HG03565 (cell line): ENCODE data around the gene CNTN5.

Experiments used
- ATAC-seq: cut with Tn5 transposase; IDR thresholded peaks from one replicate; pipeline ENCODE4 v1.9.1; 2021; ENCODE audit warnings: mild to moderate bottlenecking, moderate library complexity; ENCODE audit not compliant: unreplicated experiment

CNTN5 gene

DNA sequence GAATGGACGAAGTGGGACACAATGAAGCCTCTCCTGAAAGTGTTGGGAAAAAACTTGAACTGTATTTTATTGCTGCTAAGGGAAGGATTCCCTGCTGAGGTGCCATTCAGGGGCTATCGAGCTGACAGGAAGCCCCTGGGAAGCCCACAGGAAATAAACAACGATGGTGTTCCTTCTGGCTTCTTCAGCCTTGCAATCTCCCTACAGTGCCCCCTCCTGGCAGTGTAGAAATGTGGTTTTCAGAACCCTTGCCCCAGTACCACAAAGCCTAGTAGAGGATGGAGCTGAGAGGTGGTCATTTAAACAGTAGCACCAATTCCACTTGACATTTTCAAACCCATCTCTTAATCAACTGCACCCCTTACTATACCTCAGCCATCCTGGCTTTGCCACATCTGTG is 989.6 kb downstream of the CNTN5 start:
- ATAC-seq = no peak

DNA sequence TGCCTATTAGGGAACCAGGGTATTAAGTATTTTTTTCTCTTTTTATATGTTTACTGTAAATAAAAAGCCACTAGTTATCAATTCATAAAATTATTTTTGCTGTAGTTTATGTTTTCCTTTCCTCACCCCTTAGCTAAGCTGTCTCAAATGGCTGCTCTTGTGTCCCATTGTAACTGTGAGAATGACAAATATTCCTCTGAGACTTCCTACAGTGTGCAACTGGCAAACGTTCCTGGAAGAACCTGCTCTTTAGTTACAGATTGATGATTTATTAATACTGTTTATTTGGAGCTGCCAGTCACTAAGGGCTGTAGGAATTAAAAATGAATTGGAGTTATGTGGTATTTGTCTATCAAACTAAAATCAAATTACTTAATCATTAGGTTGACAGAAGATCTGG is 990.9 kb downstream of the CNTN5 start:
- ATAC-seq = no peak

DNA sequence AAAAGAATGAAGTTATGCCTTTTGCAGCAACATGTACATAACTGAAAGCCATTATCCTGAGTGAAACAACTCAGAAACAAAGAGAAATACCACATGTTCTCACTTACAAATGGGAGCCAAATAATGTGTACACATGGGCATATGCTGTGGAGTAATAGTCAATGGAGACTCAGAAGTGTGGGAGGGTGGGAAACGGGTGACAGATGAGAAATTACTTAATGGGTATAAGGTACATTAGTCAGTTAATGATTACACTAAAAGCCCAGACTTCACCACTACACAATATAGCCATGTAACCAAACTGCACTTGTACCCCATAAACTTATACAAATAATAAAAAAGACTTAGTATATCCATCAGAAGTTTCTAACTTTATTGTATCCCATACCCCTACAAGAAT is 992.3 kb downstream of the CNTN5 start:
- no peak for ATAC-seq

DNA sequence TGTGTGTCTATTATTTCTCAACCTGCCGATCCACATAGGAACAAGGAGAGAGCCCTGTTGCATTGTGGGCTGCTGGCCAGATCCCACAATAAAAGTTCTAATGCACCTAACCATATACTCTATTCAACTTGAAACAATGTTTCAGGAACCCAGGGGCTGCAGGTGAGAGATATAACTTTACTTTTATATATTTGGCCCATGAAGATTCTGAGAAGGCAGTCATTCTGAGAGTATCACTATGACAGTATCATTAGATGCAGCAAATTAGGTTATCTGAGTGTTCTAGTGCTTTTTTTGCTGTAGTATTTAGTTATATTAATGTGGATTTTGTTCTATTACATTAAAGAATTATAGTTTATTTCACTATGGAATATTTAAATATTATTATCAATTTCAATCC is 1011.2 kb downstream of the CNTN5 start:
- peak; percentile 69 for ATAC-seq

DNA sequence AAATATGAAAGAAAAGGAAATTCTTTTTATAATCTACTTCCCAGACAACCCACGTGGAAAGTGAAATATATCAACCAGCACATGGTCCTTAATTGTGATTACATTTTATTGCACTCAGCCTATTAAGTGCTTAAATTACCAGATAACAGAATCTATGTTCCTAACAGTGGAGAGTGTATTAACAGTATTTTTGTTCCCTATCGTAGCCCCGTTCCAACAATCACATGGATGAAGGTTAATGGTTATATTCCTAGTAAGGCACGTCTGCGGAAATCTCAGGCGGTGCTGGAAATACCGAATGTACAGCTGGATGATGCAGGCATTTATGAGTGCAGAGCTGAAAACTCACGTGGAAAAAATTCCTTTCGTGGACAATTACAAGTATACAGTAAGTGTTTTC is 1040.3 kb downstream of the CNTN5 start:
- no peak for ATAC-seq

DNA sequence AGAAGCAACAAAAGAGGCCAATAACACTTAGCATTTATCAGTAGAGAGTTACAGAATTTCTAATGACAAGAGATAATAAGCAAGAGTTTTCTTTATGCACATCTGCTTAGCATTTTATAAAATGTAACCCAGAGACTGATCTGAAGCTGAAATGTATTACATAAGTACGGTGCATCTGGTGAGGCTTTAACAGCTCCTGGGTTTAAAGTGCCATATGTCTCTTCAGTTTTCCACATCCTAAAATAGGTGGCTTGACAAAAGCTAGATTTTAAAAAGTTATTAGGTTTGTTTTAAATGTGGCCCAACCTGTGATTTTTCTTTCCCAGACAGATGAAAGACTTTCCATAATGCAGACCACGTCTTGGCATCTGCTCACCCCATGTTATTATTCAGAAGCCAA is 1045.7 kb downstream of the CNTN5 start:
- ATAC-seq = no peak

DNA sequence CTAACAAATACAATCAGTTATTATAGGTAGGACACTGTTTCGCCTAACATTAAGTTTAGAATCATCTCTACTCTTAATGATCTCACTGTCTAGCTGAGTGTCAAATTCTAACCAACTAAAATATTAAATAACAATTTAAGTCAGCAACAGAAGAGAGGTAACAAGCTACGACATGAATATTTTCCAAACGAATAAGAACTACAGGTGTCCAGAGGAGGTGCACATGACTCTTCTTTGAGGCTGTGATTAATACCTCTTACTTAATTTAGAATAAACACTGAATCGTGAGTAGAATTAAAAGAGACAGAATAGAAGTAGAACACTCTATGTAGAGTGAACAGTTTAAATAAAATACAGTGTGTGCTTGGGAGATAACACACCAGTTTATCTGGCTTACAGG is 1047.4 kb downstream of the CNTN5 start:
- ATAC-seq = no peak

DNA sequence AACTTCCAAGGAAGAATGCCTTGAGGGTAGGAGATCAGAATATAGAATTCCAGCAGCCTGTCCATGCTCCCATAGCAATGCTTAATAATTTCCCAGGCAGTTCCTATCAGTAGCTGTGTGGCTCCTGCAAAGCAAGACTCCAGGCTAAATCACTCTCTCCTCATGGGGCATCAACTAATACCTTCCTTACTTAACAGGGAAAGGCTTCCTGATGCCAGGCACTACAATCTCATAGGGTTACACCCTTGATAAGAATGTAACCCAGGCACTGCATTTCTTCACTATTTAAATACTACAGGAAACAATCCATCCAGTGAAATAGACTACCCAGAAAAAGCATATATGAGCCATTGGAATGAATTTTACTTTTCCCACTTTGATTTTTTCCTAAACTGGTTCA is 1051.4 kb downstream of the CNTN5 start:
- no peak for ATAC-seq

DNA sequence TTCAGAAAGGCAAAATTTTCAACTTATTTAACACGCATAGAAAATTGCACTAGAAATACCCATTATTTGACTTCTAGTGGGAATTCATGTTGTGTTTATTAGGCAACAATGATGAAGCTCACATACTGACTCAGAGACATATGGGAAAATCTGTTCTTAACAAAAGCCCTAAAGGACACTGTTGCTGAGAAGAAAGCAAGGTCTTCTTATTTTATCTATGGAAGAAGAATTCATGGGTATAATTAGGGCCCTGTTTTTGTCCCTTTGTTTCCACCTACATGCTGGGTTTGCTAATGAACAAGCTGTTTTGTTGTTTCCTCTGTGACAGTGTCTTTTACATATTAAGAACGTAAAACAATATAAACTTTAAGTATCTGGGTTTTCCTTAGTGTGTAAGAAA is 1059.6 kb downstream of the CNTN5 start:
- ATAC-seq = no peak

DNA sequence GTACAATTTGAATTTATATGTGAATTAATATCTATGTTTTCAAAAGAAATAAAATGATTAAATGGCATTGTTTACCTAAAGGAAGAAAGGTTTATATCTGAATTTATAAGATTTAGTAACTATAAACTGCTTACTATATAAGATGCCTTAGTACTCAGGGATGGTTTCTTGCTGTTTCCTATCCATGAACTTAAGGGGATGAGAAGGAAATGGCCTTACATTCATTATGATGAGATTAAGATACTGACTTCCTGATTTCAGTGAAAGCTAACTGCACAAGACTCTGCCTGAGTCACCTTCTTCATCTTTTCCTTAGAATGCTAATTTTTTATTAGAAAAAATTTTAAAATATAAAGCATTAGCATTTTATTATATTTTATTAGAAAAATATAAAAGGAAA is 1060.1 kb downstream of the CNTN5 start:
- no peak for ATAC-seq

DNA sequence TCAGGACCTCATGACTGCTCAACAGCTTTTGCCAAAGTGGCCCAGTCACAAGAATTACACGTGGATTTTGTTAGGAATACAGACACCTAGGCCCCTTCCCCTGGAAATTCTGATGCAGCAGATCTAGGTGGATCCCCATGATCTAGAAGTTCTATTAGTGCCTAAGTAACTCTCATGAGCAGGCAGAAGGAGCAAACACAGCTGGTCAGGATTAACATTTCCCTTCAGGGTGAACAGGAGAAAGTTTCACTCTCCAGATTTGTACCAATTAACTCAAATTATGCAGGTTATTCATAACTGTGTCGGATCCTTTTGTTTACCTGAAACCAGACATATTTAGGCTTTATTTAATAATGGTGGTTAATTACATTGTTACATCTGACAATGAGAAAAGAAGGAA is 1072.9 kb downstream of the CNTN5 start:
- no peak for ATAC-seq

DNA sequence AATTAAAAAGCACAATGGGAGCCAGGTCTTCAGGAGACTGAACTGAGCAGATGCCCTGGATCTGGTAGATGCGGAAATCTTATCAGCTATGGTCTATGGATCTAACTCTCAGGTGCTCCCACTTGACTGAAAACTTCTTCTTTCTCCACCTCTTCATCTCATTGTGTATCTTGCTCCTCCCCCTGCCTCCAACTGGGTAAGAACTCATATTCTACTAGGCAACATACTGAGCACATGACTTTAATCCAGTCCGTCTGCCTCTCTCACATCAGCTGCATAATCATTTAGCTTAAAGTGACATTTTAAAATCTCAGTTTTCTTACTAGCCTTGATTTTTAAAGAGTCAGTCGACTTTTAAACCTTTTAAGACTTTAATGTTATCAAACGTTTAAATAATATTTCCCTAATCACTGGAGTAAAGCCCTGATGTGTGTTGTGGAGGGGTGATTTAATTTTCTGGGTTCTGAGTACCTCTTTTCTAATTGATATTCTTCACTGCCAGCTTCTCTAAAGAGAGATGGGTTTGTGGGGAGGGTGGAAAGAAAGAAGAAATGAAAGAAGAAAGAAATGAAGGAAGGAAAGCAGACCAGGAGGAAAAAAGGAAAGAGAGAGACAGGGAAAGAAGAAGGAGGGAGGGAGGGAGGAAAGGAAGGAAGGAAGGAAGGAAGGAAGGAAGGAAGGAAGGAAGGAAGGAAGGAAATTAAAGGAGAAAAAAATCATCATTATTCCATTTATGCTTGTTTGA is 1073.5 kb downstream of the CNTN5 start:
- no peak for ATAC-seq

DNA sequence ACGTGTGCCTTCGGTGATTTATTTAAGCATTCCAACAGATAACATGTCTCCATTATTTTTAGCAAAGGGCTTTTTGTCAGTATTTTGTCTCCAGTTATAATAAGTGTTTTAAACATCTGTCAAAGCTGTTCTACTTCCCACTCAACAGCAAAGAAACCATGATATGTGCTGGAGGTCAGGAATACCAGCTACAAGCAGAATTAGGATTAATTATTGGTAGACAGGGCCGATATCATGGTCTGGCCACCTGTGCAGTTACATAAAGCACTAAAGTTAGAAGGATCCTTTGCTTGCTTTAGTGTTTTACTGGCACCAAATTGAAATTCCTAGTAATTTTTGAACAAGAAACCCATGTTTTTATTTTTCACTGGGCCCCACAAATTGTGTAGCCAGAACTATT is 1075.1 kb downstream of the CNTN5 start:
- no peak for ATAC-seq

DNA sequence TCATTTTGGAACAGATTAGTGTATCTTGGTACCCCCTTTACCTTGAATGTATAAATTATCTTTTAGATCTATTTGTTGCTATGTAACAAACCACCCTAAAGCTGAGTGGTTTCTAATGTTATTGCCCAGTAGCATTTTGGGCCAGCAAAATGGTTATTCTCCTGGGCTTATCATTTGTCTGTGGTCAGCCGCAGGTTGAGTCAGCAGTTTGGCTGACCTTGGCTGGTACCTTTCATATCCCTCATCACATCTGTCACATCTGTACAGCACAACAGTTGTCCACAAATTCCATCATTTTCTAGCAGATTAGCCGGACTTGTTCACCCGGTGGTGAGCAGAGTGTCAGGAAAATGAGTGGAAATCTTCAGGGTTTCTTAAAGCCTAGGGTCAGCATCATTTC is 1077.8 kb downstream of the CNTN5 start:
- no peak for ATAC-seq

DNA sequence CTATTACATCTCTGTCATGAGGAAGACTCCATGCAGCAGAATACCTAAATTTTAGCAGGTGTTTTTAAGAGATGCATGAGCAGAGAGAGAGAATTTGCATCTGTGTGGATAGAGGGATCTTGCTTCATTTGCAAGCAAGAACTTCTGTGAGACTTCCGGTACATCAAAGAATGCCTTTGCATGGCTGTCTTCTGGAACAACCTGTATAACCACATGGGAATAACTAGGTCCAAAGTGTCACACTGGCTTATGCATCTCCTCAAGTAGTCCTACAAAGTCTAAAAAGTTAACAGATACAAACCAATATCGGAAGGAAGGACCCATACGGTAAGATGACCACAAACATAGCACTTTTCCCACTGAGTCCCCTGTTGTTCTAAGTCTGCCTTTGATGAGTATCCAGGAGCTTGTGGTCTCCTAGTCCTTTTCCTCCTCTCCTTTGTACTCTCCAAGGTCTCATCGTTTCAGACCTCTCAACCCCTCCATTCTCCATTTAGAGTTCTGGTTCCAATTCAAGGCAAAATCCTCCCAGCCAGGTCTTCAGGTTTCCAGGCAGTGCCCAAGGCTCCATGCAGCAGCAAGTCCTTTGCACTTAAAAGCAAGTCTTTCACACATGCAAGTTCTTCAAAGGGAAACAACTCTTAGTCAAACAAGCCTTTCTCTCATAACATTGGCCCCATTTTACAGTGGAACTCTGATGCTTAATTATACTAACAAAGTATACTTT is 1084.7 kb downstream of the CNTN5 start:
- no peak for ATAC-seq

DNA sequence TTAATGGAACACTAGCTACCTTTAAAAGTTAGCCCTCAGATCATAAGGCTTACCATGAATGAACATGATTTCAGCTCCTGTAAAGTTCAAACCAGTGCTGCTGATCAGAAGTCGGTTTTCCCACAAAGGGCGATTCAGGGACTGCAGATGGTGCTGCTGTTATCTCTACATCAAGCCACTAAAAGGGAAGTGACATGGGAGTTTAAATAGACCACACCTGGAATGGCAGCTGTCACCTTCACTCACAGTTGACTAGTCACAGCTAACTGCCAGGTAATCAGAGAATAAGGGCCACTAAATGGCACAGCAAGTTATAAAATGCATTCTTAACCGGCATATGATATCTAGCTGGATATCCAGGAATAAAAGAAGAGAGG is 1085.2 kb downstream of the CNTN5 start:
- no peak for ATAC-seq

DNA sequence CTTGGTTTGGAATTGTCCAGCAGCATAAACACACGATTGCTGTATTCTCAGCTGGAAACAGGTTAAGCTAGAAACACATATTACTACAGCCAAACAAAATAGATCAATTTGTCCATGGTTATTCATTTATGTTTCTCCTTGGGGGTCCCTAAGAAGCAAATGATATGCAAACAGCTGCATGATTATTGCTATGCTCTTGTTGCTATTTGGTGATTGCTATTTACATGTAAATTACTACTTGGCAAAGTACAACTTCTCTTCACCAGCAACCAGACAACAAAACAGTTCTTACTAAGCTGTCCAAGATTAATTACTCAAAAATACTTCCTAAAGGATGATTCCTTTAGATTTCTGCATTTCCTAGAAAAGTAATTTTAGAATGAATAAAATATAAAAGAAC is 1098.4 kb downstream of the CNTN5 start:
- ATAC-seq = no peak

DNA sequence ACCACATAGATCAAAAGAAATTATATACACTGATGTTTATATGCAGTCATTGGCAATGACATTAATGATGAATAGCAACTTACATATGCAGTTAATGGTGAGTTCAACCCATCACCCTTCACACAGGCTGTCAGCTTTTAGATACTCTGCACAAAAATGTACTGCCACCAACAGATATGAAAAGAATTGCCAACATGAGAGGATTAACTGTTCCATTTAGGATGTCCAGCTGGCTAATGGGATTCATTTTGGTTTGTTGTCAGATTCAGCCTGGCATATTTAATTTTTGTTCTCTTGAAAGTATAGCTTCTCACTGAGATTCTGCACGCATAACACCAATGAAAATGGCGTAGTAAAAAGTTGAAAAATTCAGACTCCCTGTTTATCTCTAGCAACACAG is 1112.4 kb downstream of the CNTN5 start:
- ATAC-seq = no peak

DNA sequence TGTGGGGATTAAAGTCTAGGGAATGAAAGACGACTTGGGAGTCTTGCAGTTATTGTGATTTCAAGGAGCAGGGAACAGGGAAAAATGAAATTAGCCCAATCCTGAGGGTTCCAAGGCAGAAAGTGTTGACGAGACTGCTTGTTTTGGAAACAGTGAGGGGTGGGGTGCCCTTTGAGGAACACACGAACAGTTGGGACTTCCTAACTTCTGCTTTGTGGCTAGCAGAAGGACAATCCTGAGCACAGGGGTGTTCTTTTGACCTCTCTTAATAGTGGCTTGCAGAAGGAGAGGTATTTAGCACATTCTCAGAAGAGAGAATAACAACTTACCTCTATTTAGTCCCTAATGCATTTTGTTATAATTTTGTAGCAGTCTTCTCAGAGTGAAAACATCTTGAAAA is 1120.5 kb downstream of the CNTN5 start:
- ATAC-seq = no peak

DNA sequence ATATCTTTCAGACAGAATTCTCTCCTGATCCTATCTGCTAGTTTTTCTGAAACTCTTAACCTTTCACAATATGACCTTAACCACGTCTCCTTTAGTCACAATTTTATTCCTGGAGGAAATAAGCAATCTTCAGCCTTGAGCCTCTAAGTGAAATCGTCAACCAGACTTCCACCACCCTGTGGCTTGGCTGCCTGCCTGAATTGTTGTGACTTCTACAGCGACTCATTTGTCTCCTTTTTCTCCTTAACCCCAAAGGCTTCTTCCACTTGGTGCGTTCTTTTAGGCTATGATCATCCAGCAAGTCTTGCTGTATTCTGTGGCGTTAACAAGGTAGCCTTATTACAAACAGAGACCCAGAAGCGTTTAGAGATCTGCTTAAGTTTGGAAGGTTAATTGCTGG is 1131.2 kb downstream of the CNTN5 start:
- ATAC-seq = no peak

DNA sequence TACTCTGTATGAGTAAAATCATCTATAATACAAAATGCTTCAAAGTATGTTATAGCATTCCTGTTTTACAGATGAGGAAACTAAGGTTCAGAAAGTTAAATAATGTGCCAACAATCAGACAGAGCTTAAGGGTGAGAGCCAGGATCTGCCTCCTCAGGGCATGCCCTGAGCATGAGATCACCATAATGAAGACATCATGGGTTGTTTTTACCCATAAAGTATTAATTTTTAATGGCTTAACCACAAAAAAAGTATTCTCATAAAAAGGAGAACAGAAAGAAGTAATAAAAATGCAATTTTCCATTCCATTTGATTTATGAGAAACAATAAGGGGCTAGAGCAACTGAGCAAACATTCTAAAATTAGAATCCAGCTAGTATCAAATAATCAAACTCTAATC is 1132.0 kb downstream of the CNTN5 start:
- ATAC-seq = no peak

DNA sequence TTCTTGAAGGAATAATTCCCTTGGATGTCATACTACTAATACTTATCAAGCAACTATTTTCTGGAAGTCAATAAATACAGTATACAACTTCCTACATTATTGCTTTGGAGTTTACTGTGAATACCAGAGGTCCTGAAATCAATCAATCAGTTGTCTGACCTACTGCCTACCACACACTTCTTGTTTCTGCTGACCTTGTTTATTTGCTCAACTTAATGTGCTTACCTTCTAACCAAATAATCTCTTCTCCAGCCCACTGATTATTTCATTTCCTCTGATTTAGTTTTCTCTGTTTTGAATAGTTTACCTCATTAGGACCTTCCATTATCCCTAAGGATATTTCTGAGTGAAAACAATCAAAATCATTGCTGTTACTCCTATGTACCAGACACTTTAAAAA is 1142.7 kb downstream of the CNTN5 start:
- no peak for ATAC-seq

DNA sequence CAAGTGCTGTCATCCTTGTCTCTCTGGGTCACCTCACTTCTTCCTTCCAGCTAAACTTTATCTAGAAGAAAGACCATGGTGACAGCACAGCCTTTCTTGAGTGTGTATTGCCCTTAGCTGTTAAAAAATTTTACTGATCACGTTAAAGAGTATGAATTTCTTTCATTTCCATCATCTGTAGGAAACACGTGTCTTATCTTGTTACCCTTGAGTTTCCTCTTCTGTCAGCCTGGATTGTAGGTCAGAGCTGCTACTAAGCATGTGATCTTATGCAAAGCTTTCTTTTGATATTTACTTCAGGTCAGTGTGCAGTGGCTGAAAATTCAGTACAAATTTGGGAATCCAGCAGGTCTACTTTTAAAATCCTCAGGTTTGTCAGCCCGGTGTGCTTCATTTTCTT is 1154.1 kb downstream of the CNTN5 start:
- no peak for ATAC-seq
